ENCODE results near the gene INSYN1.

INSYN1 gene

GRCh38 chr15:73687351-73687750 is 65.8 kb downstream of the INSYN1 start:
- no peak for DNase-seq (ENCODE audit: low read depth in 1 of 2, low spot score in 1 of 2)

DNA sequence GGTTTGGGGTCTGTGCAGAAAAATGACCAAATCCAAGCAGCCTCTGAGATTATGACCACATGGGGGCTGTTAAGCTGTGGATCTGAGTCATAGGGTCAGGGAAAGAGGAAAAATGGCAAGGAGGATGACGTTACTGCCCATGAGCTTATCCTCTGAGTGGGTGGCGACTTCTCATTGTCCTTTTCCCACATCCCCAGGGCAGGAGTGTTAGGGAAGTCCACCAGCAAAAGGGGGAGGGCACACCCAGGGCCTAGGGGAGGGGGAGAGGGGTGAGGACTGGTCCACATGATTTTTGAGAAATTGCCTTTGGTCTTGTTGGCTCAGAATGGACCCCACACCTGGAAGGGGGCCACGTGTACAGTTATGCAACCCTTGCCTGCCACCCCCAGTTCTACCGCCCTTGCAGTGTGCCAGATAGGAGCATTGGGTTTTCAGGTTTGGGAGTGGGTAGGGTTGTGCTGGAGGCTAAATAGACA is 66.3 kb downstream of the INSYN1 start:
- DNase-seq (ENCODE audit: low read depth in 1 of 2, low spot score in 1 of 2) = no peak

- no peak for DNase-seq (ENCODE audit: low read depth in 1 of 2, low spot score in 1 of 2)
Observed at GRCh38 chr15:73685981-73686380, 67.2 kb downstream of the INSYN1 start.

Measured in activated T-helper 1 cell treated with anti-CD3 and anti-CD28 coated beads, Interleukin-2, amount 50 U/mL, for 16 hours (primary cell).